Muscle layer of duodenum (tissue), 2 donors: ENCODE data around the gene ZNF543.

Experiments
- H3K27ac ChIP-seq: one replicate; pipeline ENCODE4 v1.7.0; 2013; ENCODE audit warnings: mild to moderate bottlenecking, low read length
- H3K27me3 ChIP-seq: one replicate; pipeline ENCODE4 v1.7.0; 2013; ENCODE audit warnings: low read depth, mild to moderate bottlenecking, control low read depth, low read length
- H3K36me3 ChIP-seq, 2 donors: one replicate each; pipeline ENCODE4 v1.7.0; 2013; ENCODE audit warnings: low read length in 2 of 2, control low read depth in 1 of 2, mild to moderate bottlenecking in 1 of 2; ENCODE audit not compliant: insufficient read depth in 2 of 2, control insufficient read depth in 1 of 2
- H3K4me1 ChIP-seq, 2 donors: one replicate each; pipeline ENCODE4 v1.7.0; 2013; ENCODE audit warnings: low read length in 2 of 2, mild to moderate bottlenecking in 2 of 2, control low read depth in 1 of 2, moderate library complexity in 1 of 2; ENCODE audit not compliant: insufficient read depth in 2 of 2, control insufficient read depth in 1 of 2
- H3K4me3 ChIP-seq, 2 donors: one replicate each; pipeline ENCODE4 v1.7.0; 2013; ENCODE audit warnings: low read length in 2 of 2, low read depth in 1 of 2, mild to moderate bottlenecking in 1 of 2
- H3K9me3 ChIP-seq, 2 donors: one replicate each; pipeline ENCODE4 v1.7.0; 2013; ENCODE audit warnings: low read length in 2 of 2, control low read depth in 1 of 2, mild to moderate bottlenecking in 1 of 2; ENCODE audit not compliant: control insufficient read depth in 1 of 2
- donor health status: healthy.

ZNF543 gene

GRCh38 chr19:57290970-57291369 is 29.3 kb upstream of the ZNF543 start:
- Histone ChIP-seq H3K4me1 (no peaks in the 10 kb centered on the region), H3K36me3 (peaks cover 74 to 96% of the 10 kb centered on the region in 2 donors), H3K27me3 (no peaks in the 10 kb centered on the region), H3K27ac (no peak overlapping the region), H3K4me3 (peak overlapping the region in 1 of 2 donors; percentile 49), H3K9me3 (peaks cover 25 to 50% of the 10 kb centered on the region in 2 donors)

GRCh38 chr19:57292547-57292946 is 27.7 kb upstream of the ZNF543 start:
- peaks cover 62 to 88% of the 10 kb centered on the region in 2 donors for H3K36me3 ChIP-seq
- peaks cover 25 to 52% of the 10 kb centered on the region in 2 donors for H3K9me3 ChIP-seq
- peak overlapping the region in 1 of 2 donors; percentile 49 for H3K4me3 ChIP-seq
- no peak overlapping the region for H3K27ac ChIP-seq
- no peaks in the 10 kb centered on the region for H3K4me1 ChIP-seq
- H3K27me3 ChIP-seq: no peaks in the 10 kb centered on the region

GRCh38 chr19:57293719-57294118 is 26.6 kb upstream of the ZNF543 start:
- Histone ChIP-seq H3K4me1 (no peaks in the 10 kb centered on the region), H3K27me3 (no peaks in the 10 kb centered on the region), H3K4me3 (peak overlapping the region in 1 of 2 donors; percentile 27), H3K27ac (no peak overlapping the region), H3K36me3 (peaks cover 50 to 83% of the 10 kb centered on the region in 2 donors), H3K9me3 (peaks cover 25 to 46% of the 10 kb centered on the region in 2 donors)

- Histone ChIP-seq H3K4me1 (no peaks in the 10 kb centered on the region), H3K9me3 (no peaks in the 10 kb centered on the region), H3K27ac (no peak overlapping the region), H3K4me3 (peak overlapping the region in 1 of 2 donors; percentile 16), H3K27me3 (no peaks in the 10 kb centered on the region), H3K36me3 (peaks cover 6 to 58% of the 10 kb centered on the region in 2 donors)
Measured at GRCh38 chr19:57302020-57302465, 18.2 kb upstream of the ZNF543 start.

GRCh38 chr19:57302727-57303401 is 17.4 kb upstream of the ZNF543 start:
- Histone ChIP-seq H3K4me3 (peak overlapping the region in 1 of 2 donors; percentile 7), H3K4me1 (no peaks in the 10 kb centered on the region), H3K27me3 (no peaks in the 10 kb centered on the region), H3K27ac (no peak overlapping the region), H3K36me3 (peaks cover 6 to 58% of the 10 kb centered on the region in 2 donors), H3K9me3 (no peaks in the 10 kb centered on the region)

GRCh38 chr19:57305056-57305455 is 15.2 kb upstream of the ZNF543 start:
- Histone ChIP-seq H3K36me3 (peaks cover 6 to 42% of the 10 kb centered on the region in 2 donors), H3K27ac (no peak overlapping the region), H3K9me3 (no peaks in the 10 kb centered on the region), H3K4me1 (no peaks in the 10 kb centered on the region), H3K4me3 (no peak overlapping the region), H3K27me3 (no peaks in the 10 kb centered on the region)

GRCh38 chr19:57308514-57308913 is 11.8 kb upstream of the ZNF543 start:
- no peaks in the 10 kb centered on the region for H3K9me3 ChIP-seq
- H3K4me1 ChIP-seq: no peaks in the 10 kb centered on the region
- H3K4me3 ChIP-seq: no peak overlapping the region
- H3K36me3 ChIP-seq: peaks cover 0 to 17% of the 10 kb centered on the region in 2 donors
- no peaks in the 10 kb centered on the region for H3K27me3 ChIP-seq
- no peak overlapping the region for H3K27ac ChIP-seq

GRCh38 chr19:57310792-57311191 is 9.5 kb upstream of the ZNF543 start:
- Histone ChIP-seq H3K27ac (no peak overlapping the region), H3K36me3 (peaks cover 0 to 2% of the 10 kb centered on the region in 2 donors), H3K4me3 (no peak overlapping the region), H3K9me3 (no peaks in the 10 kb centered on the region), H3K27me3 (no peaks in the 10 kb centered on the region), H3K4me1 (no peaks in the 10 kb centered on the region)

- Histone ChIP-seq H3K27me3 (no peaks in the 10 kb centered on the region), H3K27ac (no peak overlapping the region), H3K9me3 (no peaks in the 10 kb centered on the region), H3K4me1 (no peaks in the 10 kb centered on the region), H3K4me3 (no peak overlapping the region), H3K36me3 (no peaks in the 10 kb centered on the region)
Measured at GRCh38 chr19:57314146-57314545, 6.1 kb upstream of the ZNF543 start.

GRCh38 chr19:57317503-57317902 is 2.8 kb upstream of the ZNF543 start:
- Histone ChIP-seq H3K9me3 (peaks cover 0 to 7% of the 10 kb centered on the region in 2 donors), H3K27ac (no peak overlapping the region), H3K36me3 (no peaks in the 10 kb centered on the region), H3K4me1 (peaks cover 12 to 14% of the 10 kb centered on the region in 2 donors), H3K4me3 (peak overlapping the region in 1 of 2 donors; percentile 36), H3K27me3 (no peaks in the 10 kb centered on the region)

- Histone ChIP-seq H3K27ac (peak overlapping the region; percentile 69), H3K36me3 (peaks cover 6 to 15% of the 10 kb centered on the region in 2 donors), H3K4me3 (peak overlapping the region; percentile 82 to 89), H3K4me1 (peaks cover 12 to 14% of the 10 kb centered on the region in 2 donors), H3K27me3 (no peaks in the 10 kb centered on the region), H3K9me3 (peaks cover 0 to 21% of the 10 kb centered on the region in 2 donors)
Measured at GRCh38 chr19:57319869-57320179, 448 bp upstream of the ZNF543 start.

GRCh38 chr19:57321116-57321515 is 844 bp downstream of the ZNF543 start:
- Histone ChIP-seq H3K27ac (peak overlapping the region; percentile 69), H3K27me3 (no peaks in the 10 kb centered on the region), H3K4me1 (peaks cover 12 to 14% of the 10 kb centered on the region in 2 donors), H3K36me3 (peaks cover 18 to 28% of the 10 kb centered on the region in 2 donors), H3K4me3 (peak overlapping the region; percentile 82 to 89), H3K9me3 (peaks cover 9 to 33% of the 10 kb centered on the region in 2 donors)
